Mesothelial cell of epicardium (in vitro differentiated cells): ENCODE measurements around the gene SPRED2. TPM values are rescaled to one million over a fixed set of nuclear protein-coding genes. Genes with fewer than 3 reads are reported as not detected.

Experiments
- DNase-seq, 2 experiments: peaks; one replicate each; pipeline ENCODE4 v3.0.0; 2021; ENCODE audit warnings: low spot score in 2 of 2; ENCODE audit not compliant: unreplicated experiment in 2 of 2
- H3K27ac Mint-ChIP-seq: 2 replicates; pipeline ENCODE4 v1.8.0; 2021; ENCODE audit warnings: mixed read lengths
- H3K27me3 Mint-ChIP-seq: 2 replicates; pipeline ENCODE4 v1.8.0; 2021; ENCODE audit warnings: low read depth, mixed read lengths
- H3K36me3 Mint-ChIP-seq: 2 replicates; pipeline ENCODE4 v1.8.0; 2021; ENCODE audit warnings: mixed read lengths
- H3K4me1 Mint-ChIP-seq: 2 replicates; pipeline ENCODE4 v1.8.0; 2021; ENCODE audit warnings: mixed read lengths
- H3K4me3 Mint-ChIP-seq: 2 replicates; pipeline ENCODE4 v1.8.0; 2021; ENCODE audit warnings: mild to moderate bottlenecking, moderate library complexity, mixed read lengths
- H3K9me3 Mint-ChIP-seq: 2 replicates; pipeline ENCODE4 v1.8.0; 2021; ENCODE audit warnings: mixed read lengths
- total RNA-seq: library from RNA; stranded (reverse); gene quantifications from 3 replicates; pipeline ENCODE4 v1.2.1, GENCODE V29; 2021
- TF ChIP-seq, protein P1 (sequence below): fragments of 200-600 bp; sonication (generic); IDR thresholded peaks from one replicate; pipeline ENCODE4 v1.5.0; 2021; ENCODE audit warnings: antibody characterized with exemption; ENCODE audit not compliant: unreplicated experiment

SPRED2 gene
- total RNA-seq, 1 donor from 2014 or later, result 31.5 TPM

DNA sequence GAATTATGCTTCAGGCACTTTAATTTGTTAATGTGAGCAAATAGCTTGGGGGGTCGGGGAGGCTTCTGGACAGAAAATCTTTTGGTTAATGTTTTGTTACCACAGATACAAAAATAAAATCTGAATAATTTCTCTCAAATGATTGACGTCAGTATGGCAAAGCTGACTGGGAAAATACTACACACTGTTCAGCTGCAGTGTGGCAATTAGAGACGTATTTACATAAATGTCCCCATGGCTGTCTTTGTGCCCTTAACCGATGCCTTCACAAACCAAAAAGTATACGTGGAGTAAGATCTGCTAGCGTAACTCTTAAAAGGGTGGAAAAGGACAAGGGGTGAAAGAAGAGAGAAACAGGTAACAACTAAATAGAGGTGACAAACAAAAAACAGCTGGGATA, 121.3 kb downstream of the SPRED2 start:
- Mint-ChIP-seq H3K36me3 (peaks cover 31% of the 10 kb centered on the region), H3K4me3 (no peak overlapping the region), H3K4me1 (peaks cover 15% of the 10 kb centered on the region), H3K27me3 (no peaks in the 10 kb centered on the region), H3K27ac (peak overlapping the region; percentile 3), H3K9me3 (no peaks in the 10 kb centered on the region)
- TF ChIP-seq, protein P1, sequence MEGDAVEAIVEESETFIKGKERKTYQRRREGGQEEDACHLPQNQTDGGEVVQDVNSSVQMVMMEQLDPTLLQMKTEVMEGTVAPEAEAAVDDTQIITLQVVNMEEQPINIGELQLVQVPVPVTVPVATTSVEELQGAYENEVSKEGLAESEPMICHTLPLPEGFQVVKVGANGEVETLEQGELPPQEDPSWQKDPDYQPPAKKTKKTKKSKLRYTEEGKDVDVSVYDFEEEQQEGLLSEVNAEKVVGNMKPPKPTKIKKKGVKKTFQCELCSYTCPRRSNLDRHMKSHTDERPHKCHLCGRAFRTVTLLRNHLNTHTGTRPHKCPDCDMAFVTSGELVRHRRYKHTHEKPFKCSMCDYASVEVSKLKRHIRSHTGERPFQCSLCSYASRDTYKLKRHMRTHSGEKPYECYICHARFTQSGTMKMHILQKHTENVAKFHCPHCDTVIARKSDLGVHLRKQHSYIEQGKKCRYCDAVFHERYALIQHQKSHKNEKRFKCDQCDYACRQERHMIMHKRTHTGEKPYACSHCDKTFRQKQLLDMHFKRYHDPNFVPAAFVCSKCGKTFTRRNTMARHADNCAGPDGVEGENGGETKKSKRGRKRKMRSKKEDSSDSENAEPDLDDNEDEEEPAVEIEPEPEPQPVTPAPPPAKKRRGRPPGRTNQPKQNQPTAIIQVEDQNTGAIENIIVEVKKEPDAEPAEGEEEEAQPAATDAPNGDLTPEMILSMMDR, result no peak
- DNase-seq, result no peak

DNA sequence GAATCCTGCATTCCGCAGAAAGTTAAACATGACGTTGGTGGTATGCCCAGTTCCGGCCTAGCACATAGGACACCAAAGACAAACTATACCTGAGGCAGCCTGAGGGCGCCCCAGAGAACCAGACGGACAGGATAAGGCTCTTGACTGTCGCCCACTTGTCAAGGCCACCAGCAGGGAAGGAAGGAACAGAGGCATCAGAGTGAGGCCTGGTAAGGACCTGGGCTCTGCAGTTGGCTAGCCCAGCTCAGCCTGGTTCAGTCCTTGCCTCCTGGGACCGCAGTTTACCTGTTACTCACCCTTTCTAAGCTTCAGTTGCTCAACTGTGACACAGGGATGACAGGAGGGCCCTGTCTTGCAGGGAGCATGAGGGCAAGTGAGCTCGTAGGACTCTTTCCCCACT, 122.7 kb downstream of the SPRED2 start:
- DNase-seq, result no peak
- no peak overlapping the region for H3K4me3 Mint-ChIP-seq
- no peaks in the 10 kb centered on the region for H3K9me3 Mint-ChIP-seq
- H3K27ac Mint-ChIP-seq, result peak overlapping the region; percentile 52
- no peaks in the 10 kb centered on the region for H3K27me3 Mint-ChIP-seq
- peaks cover 13% of the 10 kb centered on the region for H3K4me1 Mint-ChIP-seq
- H3K36me3 Mint-ChIP-seq, result peaks cover 26% of the 10 kb centered on the region
- TF ChIP-seq, protein P1, result no peak

DNA sequence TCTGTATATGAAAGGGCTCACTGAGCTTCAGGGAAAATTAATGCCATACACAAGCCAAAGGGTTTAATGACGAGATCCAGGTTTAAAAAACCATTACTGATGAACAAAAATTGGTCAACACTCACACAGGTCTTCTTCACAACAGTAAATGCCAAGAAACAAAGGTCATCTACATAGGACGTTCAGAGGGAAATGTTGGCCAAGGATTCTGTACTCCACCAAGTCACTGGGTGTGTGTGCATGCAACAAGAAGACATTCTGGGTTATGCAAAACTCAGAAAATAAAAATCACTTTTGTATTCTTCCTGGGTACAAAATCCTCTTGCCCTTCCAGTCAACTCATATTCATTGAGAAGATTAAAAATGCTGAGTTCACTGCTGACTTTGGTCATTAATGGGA, 126.5 kb downstream of the SPRED2 start:
- H3K27ac Mint-ChIP-seq, result no peak overlapping the region
- TF ChIP-seq, protein P1, result no peak
- peaks cover 5% of the 10 kb centered on the region for H3K9me3 Mint-ChIP-seq
- H3K4me3 Mint-ChIP-seq, result no peak overlapping the region
- H3K4me1 Mint-ChIP-seq, result peaks cover 27% of the 10 kb centered on the region
- no peak for DNase-seq
- H3K36me3 Mint-ChIP-seq, result peaks cover 11% of the 10 kb centered on the region
- H3K27me3 Mint-ChIP-seq, result no peaks in the 10 kb centered on the region

DNA sequence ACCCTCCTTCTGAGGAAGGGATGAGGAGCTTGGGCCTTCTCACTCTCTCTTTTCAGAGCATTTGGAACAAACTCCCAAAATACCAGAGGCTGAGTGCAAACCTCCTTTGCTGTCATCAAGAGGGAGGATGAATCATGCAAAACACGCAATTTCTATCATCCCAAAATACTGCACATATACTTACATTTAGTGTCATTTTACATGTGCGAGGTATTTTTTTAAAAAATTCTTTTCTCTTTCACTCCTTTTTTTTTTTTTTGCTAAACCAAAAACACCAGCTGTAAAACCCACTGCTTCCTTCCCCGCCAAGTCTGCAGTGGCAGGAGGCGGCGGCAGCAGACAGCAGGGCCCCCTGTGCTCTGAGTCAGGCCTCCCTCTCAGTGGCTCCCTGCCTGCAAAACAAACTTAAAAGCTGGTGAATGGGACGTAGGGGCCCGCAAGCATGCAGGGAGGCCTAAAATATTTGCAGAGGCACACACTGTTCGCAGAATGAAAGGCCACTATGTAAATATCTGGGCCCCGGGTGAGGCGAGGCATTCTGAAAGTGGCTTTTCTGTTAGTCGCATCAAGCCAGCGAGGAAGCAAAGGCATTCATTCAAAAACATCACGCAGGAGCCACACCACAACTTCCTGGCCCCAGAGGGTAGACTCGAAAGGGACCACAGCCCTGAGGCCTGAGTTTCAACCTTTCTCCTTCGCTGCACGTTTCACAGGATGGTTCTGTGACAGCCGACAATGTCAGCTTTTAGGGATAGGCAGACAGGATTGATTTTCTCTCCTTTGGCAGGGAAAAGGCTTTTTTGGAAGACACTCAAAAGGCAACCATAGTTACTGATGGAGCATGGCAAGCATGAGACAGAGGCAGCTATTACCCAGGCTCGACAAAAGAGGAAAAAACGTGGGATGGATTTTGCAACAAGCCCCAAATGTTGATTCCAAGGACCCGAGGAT, 131.4 kb downstream of the SPRED2 start:
- peaks cover 5% of the 10 kb centered on the region for H3K9me3 Mint-ChIP-seq
- no peaks in the 10 kb centered on the region for H3K27me3 Mint-ChIP-seq
- DNase-seq, result no peak
- TF ChIP-seq, protein P1, result no peak
- peaks cover 6% of the 10 kb centered on the region for H3K36me3 Mint-ChIP-seq
- H3K4me1 Mint-ChIP-seq, result peaks cover 19% of the 10 kb centered on the region
- no peak overlapping the region for H3K4me3 Mint-ChIP-seq
- peak overlapping the region; percentile 71 for H3K27ac Mint-ChIP-seq

DNA sequence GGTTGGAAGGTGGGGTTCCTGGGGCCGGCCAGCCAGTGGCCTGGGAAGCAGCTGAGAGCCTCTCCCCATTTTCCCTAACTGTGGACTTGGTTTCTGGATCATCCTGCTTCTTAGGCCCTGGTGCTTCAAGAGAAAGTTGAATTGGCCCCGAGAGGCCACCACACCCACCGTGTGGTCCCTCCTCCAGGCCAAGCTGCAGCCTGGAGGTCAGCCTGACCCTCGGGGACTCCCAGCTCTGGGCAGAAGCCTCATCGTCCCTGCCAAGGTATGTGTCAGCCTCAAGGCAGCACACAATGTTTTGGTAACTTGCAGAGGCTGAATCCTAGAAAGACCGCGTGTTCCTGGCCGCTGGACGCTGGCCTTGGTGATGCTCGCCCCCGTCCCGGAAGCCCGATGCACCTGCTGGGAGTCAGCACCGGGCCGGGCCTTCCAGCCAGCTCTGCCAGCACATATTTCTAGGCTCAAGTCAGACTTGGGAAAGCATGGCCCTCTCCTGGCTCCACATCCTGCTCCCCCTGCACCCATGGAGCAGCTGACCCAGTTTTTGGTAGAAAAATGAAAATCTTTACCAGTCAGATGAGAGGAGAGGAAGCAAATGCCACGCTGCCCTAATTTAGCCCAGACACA, 132.2 kb downstream of the SPRED2 start:
- DNase-seq, result no peak
- no peak overlapping the region for H3K27ac Mint-ChIP-seq
- H3K4me3 Mint-ChIP-seq, result no peak overlapping the region
- H3K27me3 Mint-ChIP-seq, result no peaks in the 10 kb centered on the region
- H3K9me3 Mint-ChIP-seq, result peaks cover 5% of the 10 kb centered on the region
- TF ChIP-seq, protein P1, result no peak
- H3K36me3 Mint-ChIP-seq, result peaks cover 6% of the 10 kb centered on the region
- H3K4me1 Mint-ChIP-seq, result peaks cover 19% of the 10 kb centered on the region
